BLaER1 treated with 17β-estradiol and CSF1 and Interleukin-3, amounts not matched to agents 10 nM and 100 nM (cell line): ENCODE results near the gene ZBTB48.
A peak's percentile ranks its signal among the peaks of the same experiment; 100 is the strongest.

Experiments
- H3K27ac ChIP-seq, 11 experiments: shearing (Covaris generic); formaldehyde crosslinking; 2 replicates each; pipeline ENCODE4 v1.8.1; 2022
- H3K27me3 ChIP-seq, 11 experiments: shearing (Covaris generic); formaldehyde crosslinking; 2 replicates each; pipeline ENCODE4 v1.8.1; 2022
- H3K36me3 ChIP-seq, 11 experiments: shearing (Covaris generic); formaldehyde crosslinking; 2 replicates each; pipeline ENCODE4 v1.8.1; 2022
- H3K4me1 ChIP-seq, 10 experiments: shearing (Covaris generic); formaldehyde crosslinking; 2 replicates each; pipeline ENCODE4 v1.8.1; 2022
- H3K4me2 ChIP-seq, 11 experiments: shearing (Covaris generic); formaldehyde crosslinking; 2 replicates each; pipeline ENCODE4 v1.8.1; 2022
- H3K4me3 ChIP-seq, 10 experiments: shearing (Covaris generic); formaldehyde crosslinking; 2 replicates each; pipeline ENCODE4 v1.8.1; 2022
- H3K9ac ChIP-seq, 11 experiments: shearing (Covaris generic); formaldehyde crosslinking; 2 replicates each; pipeline ENCODE4 v1.8.1; 2022
- H3K9me3 ChIP-seq, 11 experiments: shearing (Covaris generic); formaldehyde crosslinking; replicated peaks in 1 of 11; 2 replicates each; pipeline ENCODE4 v1.8.1; 2022
- H4K20me1 ChIP-seq, 11 experiments: shearing (Covaris generic); formaldehyde crosslinking; 2 replicates each; pipeline ENCODE4 v1.8.1; 2022
- Cebpa-rat ChIP-seq, 11 experiments: shearing (Covaris generic); IDR thresholded peaks; 2 replicates each; pipeline ENCODE4 v1.8.1; 2022

The ZBTB48 gene

GRCh38 chr1:6579374-6580118, at the start of gene ZBTB48:
ZBTB48 (plus strand) TSS chr1:6579994; CDS start chr1:6580610, 616 bp downstream.
- Histone ChIP-seq H3K4me1 (peaks cover 47 to 59% (median 52%) of the 10 kb centered on the region in 10 experiments), H4K20me1 (peaks cover 21 to 42% (median 36%) of the 10 kb centered on the region in 11 experiments), H3K27ac (peak within 1 kb of the TSS; percentile 73 to 96 (median 89)), H3K9me3 (no peaks in the 10 kb centered on the region), H3K9ac (peak within 1 kb of the TSS; percentile 84 to 96 (median 88)), H3K4me3 (peak within 1 kb of the TSS; percentile 74 to 91 (median 82)), H3K27me3 (no peaks in the 10 kb centered on the region), H3K4me2 (peak within 1 kb of the TSS; percentile 83 to 99 (median 96)), H3K36me3 (peaks cover 0 to 15% (median 4%) of the 10 kb centered on the region in 11 experiments; a peak in 8 of 22 replicates)
- TF ChIP-seq Cebpa-rat (IDR thresholded peaks at IDR 0.05) = no peak

GRCh38 chr1:6530504-6531160, 49.2 kb upstream of the ZBTB48 start:
- Histone ChIP-seq H3K36me3 (peaks cover 81 to 100% (median 99%) of the 10 kb centered on the region in 11 experiments), H3K9ac (no peak overlapping the region)
- no peak for TF ChIP-seq Cebpa-rat (IDR thresholded peaks at IDR 0.05)

GRCh38 chr1:6531996-6532395, 47.8 kb upstream of the ZBTB48 start:
- H3K27me3 ChIP-seq = no peaks in the 10 kb centered on the region
- no peaks in the 10 kb centered on the region for H3K9me3 ChIP-seq
- H3K4me1 ChIP-seq = peaks cover 0 to 7% (median 2%) of the 10 kb centered on the region in 10 experiments; a peak in 10 of 20 replicates
- H4K20me1 ChIP-seq = peaks cover 0 to 62% (median 28%) of the 10 kb centered on the region in 11 experiments; a peak in 16 of 22 replicates
- no peak for TF ChIP-seq Cebpa-rat (IDR thresholded peaks at IDR 0.05)
- H3K9ac ChIP-seq = no peak overlapping the region
- no peak overlapping the region for H3K4me2 ChIP-seq
- no peak overlapping the region for H3K27ac ChIP-seq
- no peak overlapping the region for H3K4me3 ChIP-seq
- peaks cover 68 to 100% (median 95%) of the 10 kb centered on the region in 11 experiments for H3K36me3 ChIP-seq

More at GRCh38 chr1:6530504-6531160, 49.2 kb upstream of the ZBTB48 start:
- Histone ChIP-seq H3K4me1 (peaks cover 0 to 7% (median 2%) of the 10 kb centered on the region in 10 experiments; a peak in 10 of 20 replicates), H3K9me3 (no peaks in the 10 kb centered on the region), H3K4me2 (no peak overlapping the region), H3K4me3 (no peak overlapping the region), H3K27ac (no peak overlapping the region), H3K27me3 (no peaks in the 10 kb centered on the region), H4K20me1 (peaks cover 0 to 62% (median 21%) of the 10 kb centered on the region in 11 experiments; a peak in 16 of 22 replicates)

GRCh38 chr1:6534248-6534822, 45.5 kb upstream of the ZBTB48 start:
- no peak overlapping the region for H3K9ac ChIP-seq
- no peak overlapping the region for H3K4me3 ChIP-seq
- no peak for TF ChIP-seq Cebpa-rat (IDR thresholded peaks at IDR 0.05)
- no peak overlapping the region for H3K27ac ChIP-seq
- H4K20me1 ChIP-seq = peaks cover 0 to 72% (median 41%) of the 10 kb centered on the region in 11 experiments; a peak in 17 of 22 replicates
- H3K27me3 ChIP-seq = no peaks in the 10 kb centered on the region
- no peak overlapping the region for H3K4me2 ChIP-seq
- H3K4me1 ChIP-seq = peaks cover 0 to 7% (median 2%) of the 10 kb centered on the region in 10 experiments; a peak in 10 of 20 replicates
- H3K36me3 ChIP-seq = peaks cover 56 to 100% (median 94%) of the 10 kb centered on the region in 11 experiments
- no peaks in the 10 kb centered on the region for H3K9me3 ChIP-seq

GRCh38 chr1:6535214-6535613, 44.6 kb upstream of the ZBTB48 start:
- no peak for TF ChIP-seq Cebpa-rat (IDR thresholded peaks at IDR 0.05)
- Histone ChIP-seq H3K27ac (no peak overlapping the region), H3K4me1 (peaks cover 0 to 7% (median 2%) of the 10 kb centered on the region in 10 experiments; a peak in 10 of 20 replicates), H3K4me2 (peak overlapping the region in 3 of 11 experiments; percentile 1 to 72 (median 9); a peak in 4 of 22 replicates), H3K4me3 (no peak overlapping the region), H3K9me3 (no peaks in the 10 kb centered on the region), H3K9ac (no peak overlapping the region), H4K20me1 (peaks cover 0 to 76% (median 45%) of the 10 kb centered on the region in 11 experiments; a peak in 17 of 22 replicates), H3K36me3 (peaks cover 55 to 99% (median 88%) of the 10 kb centered on the region in 11 experiments), H3K27me3 (no peaks in the 10 kb centered on the region)

- H3K36me3 ChIP-seq = peaks cover 54 to 99% (median 89%) of the 10 kb centered on the region in 11 experiments
- H4K20me1 ChIP-seq = peaks cover 0 to 73% (median 39%) of the 10 kb centered on the region in 11 experiments; a peak in 17 of 22 replicates
- H3K4me1 ChIP-seq = peaks cover 0 to 7% (median 2%) of the 10 kb centered on the region in 10 experiments; a peak in 10 of 20 replicates
- no peak overlapping the region for H3K4me2 ChIP-seq
- no peak overlapping the region for H3K4me3 ChIP-seq
- no peaks in the 10 kb centered on the region for H3K27me3 ChIP-seq
- no peaks in the 10 kb centered on the region for H3K9me3 ChIP-seq
- H3K27ac ChIP-seq = no peak overlapping the region
- TF ChIP-seq Cebpa-rat (IDR thresholded peaks at IDR 0.05) = no peak
- H3K9ac ChIP-seq = no peak overlapping the region
These were observed 43.5 kb upstream of the ZBTB48 start for GRCh38 chr1:6536291-6536690.

- no peaks in the 10 kb centered on the region for H3K9me3 ChIP-seq
- TF ChIP-seq Cebpa-rat (IDR thresholded peaks at IDR 0.05) = no peak
- no peak overlapping the region for H3K27ac ChIP-seq
- H3K4me1 ChIP-seq = peaks cover 0 to 7% (median 2%) of the 10 kb centered on the region in 10 experiments; a peak in 10 of 20 replicates
- H3K27me3 ChIP-seq = no peaks in the 10 kb centered on the region
- no peak overlapping the region for H3K9ac ChIP-seq
- peaks cover 0 to 61% (median 39%) of the 10 kb centered on the region in 11 experiments; a peak in 17 of 22 replicates for H4K20me1 ChIP-seq
- H3K4me3 ChIP-seq = no peak overlapping the region
- H3K4me2 ChIP-seq = no peak overlapping the region
- H3K36me3 ChIP-seq = peaks cover 45 to 99% (median 85%) of the 10 kb centered on the region in 11 experiments
These were observed 40.8 kb upstream of the ZBTB48 start for GRCh38 chr1:6538956-6539355.

GRCh38 chr1:6544831-6545230, 35.0 kb upstream of the ZBTB48 start:
- H3K36me3 ChIP-seq = peaks cover 70 to 99% (median 93%) of the 10 kb centered on the region in 11 experiments
- H4K20me1 ChIP-seq = peaks cover 0 to 48% (median 29%) of the 10 kb centered on the region in 11 experiments; a peak in 17 of 22 replicates
- no peaks in the 10 kb centered on the region for H3K9me3 ChIP-seq
- peak overlapping the region in 7 of 11 experiments; percentile 12 to 80 (median 69); a peak in 11 of 22 replicates for H3K4me2 ChIP-seq
- H3K9ac ChIP-seq = peak overlapping the region in 5 of 11 experiments; percentile 3 to 47 (median 38); a peak in 3 of 22 replicates
- no peak for TF ChIP-seq Cebpa-rat (IDR thresholded peaks at IDR 0.05)
- H3K27me3 ChIP-seq = no peaks in the 10 kb centered on the region
- 0 out of 20 replicates have a peak overlapping the region, but pooled peaks of 1 of the 10 experiments have one; percentile 18 for H3K4me3 ChIP-seq
- peak overlapping the region in 4 of 11 experiments; percentile 20 to 26 (median 26); a peak in 4 of 22 replicates for H3K27ac ChIP-seq
- peaks cover 0 to 34% (median 23%) of the 10 kb centered on the region in 10 experiments; a peak in 14 of 20 replicates for H3K4me1 ChIP-seq
